Neural crest cell (in vitro differentiated cells): Measurements from ENCODE around the gene CELF4. TPM values are rescaled to one million over a fixed set of nuclear protein-coding genes. Genes with fewer than 3 reads are reported as not detected.

ENCODE experiments used
- DNase-seq: peaks from one replicate; pipeline ENCODE4 v3.0.0; 2021; ENCODE audit warnings: low read depth, mixed read lengths, low spot score
- H3K27ac Mint-ChIP-seq: one replicate; pipeline ENCODE4 v1.8.0; 2021; ENCODE audit warnings: mild to moderate bottlenecking, mixed read lengths; ENCODE audit not compliant: unreplicated experiment
- H3K27me3 Mint-ChIP-seq: 2 replicates; pipeline ENCODE4 v1.8.0; 2021; ENCODE audit warnings: low read depth, mild to moderate bottlenecking, mixed read lengths
- H3K36me3 Mint-ChIP-seq: 2 replicates; pipeline ENCODE4 v1.8.0; 2021; ENCODE audit warnings: low read depth, mild to moderate bottlenecking, mixed read lengths
- H3K4me1 Mint-ChIP-seq: 2 replicates; pipeline ENCODE4 v1.8.0; 2021; ENCODE audit warnings: mixed read lengths
- H3K4me3 Mint-ChIP-seq: one replicate; pipeline ENCODE4 v1.8.0; 2021; ENCODE audit warnings: mild to moderate bottlenecking, mixed read lengths
- H3K9me3 Mint-ChIP-seq: 2 replicates; pipeline ENCODE4 v1.8.0; 2021; ENCODE audit warnings: mixed read lengths
- CTCF ChIP-seq: fragments of 200-600 bp; sonication (generic); conservative IDR thresholded peaks from 2 replicates; pipeline ENCODE4 v1.5.0; 2021; ENCODE audit warnings: antibody characterized with exemption, mild to moderate bottlenecking
- total RNA-seq: library from RNA; stranded (reverse); gene quantifications from 2 replicates; pipeline ENCODE4 v1.2.1, GENCODE V29; 2021

Gene CELF4
- total RNA-seq, 1 donor from 2014 or later: 1.9 TPM

- H3K4me3 Mint-ChIP-seq: no peak overlapping the region
- no peak for TF ChIP-seq CTCF
- DNase-seq: no peak
These were observed 41.7 kb upstream of the CELF4 start for GRCh38 chr18:37607281-37607680.

GRCh38 chr18:37604032-37604431 lies 38.4 kb upstream of the CELF4 start:
- H3K27ac Mint-ChIP-seq: no peak overlapping the region
- no peaks in the 10 kb centered on the region for H3K4me1 Mint-ChIP-seq
- no peak for DNase-seq
- H3K9me3 Mint-ChIP-seq: peaks cover 10% of the 10 kb centered on the region
- H3K36me3 Mint-ChIP-seq: no peaks in the 10 kb centered on the region
- H3K4me3 Mint-ChIP-seq: no peak overlapping the region
- TF ChIP-seq CTCF: no peak
- H3K27me3 Mint-ChIP-seq: no peaks in the 10 kb centered on the region

More at GRCh38 chr18:37607281-37607680, 41.7 kb upstream of the CELF4 start:
- Mint-ChIP-seq H3K27ac (no peak overlapping the region), H3K36me3 (no peaks in the 10 kb centered on the region), H3K4me1 (no peaks in the 10 kb centered on the region), H3K9me3 (peaks cover 7% of the 10 kb centered on the region), H3K27me3 (no peaks in the 10 kb centered on the region)

GRCh38 chr18:37598966-37599896 lies 33.6 kb upstream of the CELF4 start:
- TF ChIP-seq CTCF: no peak
- Mint-ChIP-seq H3K4me1 (no peaks in the 10 kb centered on the region), H3K27me3 (no peaks in the 10 kb centered on the region), H3K36me3 (no peaks in the 10 kb centered on the region), H3K4me3 (no peak overlapping the region), H3K9me3 (peaks cover 3% of the 10 kb centered on the region), H3K27ac (no peak overlapping the region)
- no peak for DNase-seq

GRCh38 chr18:37598396-37598795 lies 32.8 kb upstream of the CELF4 start:
- no peak overlapping the region for H3K27ac Mint-ChIP-seq
- no peaks in the 10 kb centered on the region for H3K4me1 Mint-ChIP-seq
- TF ChIP-seq CTCF: no peak
- H3K27me3 Mint-ChIP-seq: no peaks in the 10 kb centered on the region
- peaks cover 3% of the 10 kb centered on the region for H3K9me3 Mint-ChIP-seq
- H3K36me3 Mint-ChIP-seq: no peaks in the 10 kb centered on the region
- H3K4me3 Mint-ChIP-seq: no peak overlapping the region
- DNase-seq: no peak

- Mint-ChIP-seq H3K4me1 (no peaks in the 10 kb centered on the region), H3K27ac (no peak overlapping the region), H3K9me3 (no peaks in the 10 kb centered on the region), H3K4me3 (no peak overlapping the region), H3K36me3 (no peaks in the 10 kb centered on the region), H3K27me3 (no peaks in the 10 kb centered on the region)
- no peak for DNase-seq
- TF ChIP-seq CTCF: no peak
These were observed 24.7 kb upstream of the CELF4 start for GRCh38 chr18:37590346-37590745.
